SU-DHL-6 (cell line): ENCODE measurements around the gene BOD1.

Experiments
- H2AFZ ChIP-seq: fragments of 200-600 bp; sonication (generic); 2 replicates; pipeline ENCODE4 v1.6.1; 2014; ENCODE audit warnings: low read depth, mild to moderate bottlenecking, moderate library complexity, mixed read lengths, antibody characterized with exemption, low read length; ENCODE audit not compliant: severe bottlenecking
- H3F3A ChIP-seq: fragments of 200-600 bp; shearing (Covaris generic); 2 replicates; pipeline ENCODE4 v1.6.0; 2016; ENCODE audit warnings: antibody characterized with exemption, mild to moderate bottlenecking; ENCODE audit not compliant: insufficient read depth
- H3K27ac ChIP-seq: fragments of 200-600 bp; sonication (generic); 2 replicates; pipeline ENCODE4 v1.5.1; 2016; ENCODE audit warnings: low read depth, mild to moderate bottlenecking, low read length, moderate library complexity, mixed read lengths
- H3K27me3 ChIP-seq: fragments of 200-600 bp; sonication (generic), shearing (Covaris generic); 2 replicates; pipeline ENCODE4 v1.6.0; 2014; ENCODE audit warnings: mild to moderate bottlenecking, low read length
- H3K36me3 ChIP-seq: fragments of 200-600 bp; sonication (generic); 2 replicates; pipeline ENCODE4 v1.6.1; 2014; ENCODE audit warnings: mild to moderate bottlenecking, low read length, mixed read lengths
- H3K4me2 ChIP-seq: fragments of 300-600, 200-600 bp; shearing (Covaris generic), sonication (generic); 2 replicates; pipeline ENCODE4 v1.6.0; 2014; ENCODE audit warnings: low read length, low read depth, mild to moderate bottlenecking; ENCODE audit not compliant: poor library complexity, severe bottlenecking
- H3K4me3 ChIP-seq: fragments of 200-600 bp; sonication (generic); 2 replicates; pipeline ENCODE4 v1.5.1; 2014; ENCODE audit warnings: antibody characterized with exemption, low read length, mild to moderate bottlenecking, mixed read lengths; ENCODE audit not compliant: insufficient read depth, poor library complexity, severe bottlenecking
- H3K79me2 ChIP-seq: fragments of 200-600 bp; sonication (generic); 2 replicates; pipeline ENCODE4 v1.6.1; 2014; ENCODE audit warnings: mild to moderate bottlenecking, low read length, moderate library complexity; ENCODE audit not compliant: insufficient read depth
- H3K9ac ChIP-seq: fragments of 200-600 bp; sonication (generic); 2 replicates; pipeline ENCODE4 v1.7.0; 2014; ENCODE audit warnings: mild to moderate bottlenecking, low read length
- H3K9me2 ChIP-seq: fragments of 200-600 bp; sonication (generic); replicated peaks from 2 replicates; pipeline ENCODE4 v1.6.1; 2014; ENCODE audit warnings: low read length; ENCODE audit not compliant: insufficient read depth
- H3K9me3 ChIP-seq: fragments of 200-600 bp; sonication (generic); 2 replicates; pipeline ENCODE4 v1.6.1; 2014; ENCODE audit warnings: low read length, mixed read lengths; ENCODE audit not compliant: insufficient read depth
- H4K20me1 ChIP-seq: fragments of 200-600 bp; sonication (generic); 2 replicates; pipeline ENCODE4 v1.6.1; 2014; ENCODE audit warnings: low read depth, mild to moderate bottlenecking, antibody characterized with exemption, low read length, moderate library complexity, mixed read lengths
- CTCF ChIP-seq: fragments of 200-600 bp; sonication (generic); IDR thresholded peaks from one replicate; pipeline ENCODE4 v1.5.1; 2017; ENCODE audit warnings: antibody characterized with exemption, mild to moderate bottlenecking, low read length, moderate library complexity; ENCODE audit not compliant: insufficient read depth, poor library complexity, severe bottlenecking
- EZH2phosphoT487 ChIP-seq: fragments of 200-600 bp; sonication (generic), shearing (Covaris generic); conservative IDR thresholded peaks from 2 replicates; pipeline ENCODE4 v1.6.1; 2018; ENCODE audit warnings: mild to moderate bottlenecking, antibody characterized with exemption, low read length, moderate library complexity, mixed read lengths

Gene BOD1

GRCh38 chr5:173662581-173663351 is 46.3 kb upstream of the BOD1 start:
- Histone ChIP-seq H3K79me2 (no peaks in the 10 kb centered on the region), H3K27ac (no peak overlapping the region), H3K4me2 (no peak overlapping the region), H3K36me3 (no peaks in the 10 kb centered on the region), H3K9me3 (no peaks in the 10 kb centered on the region), H3K9me2 (no peaks in the 10 kb centered on the region), H3F3A (no peaks in the 10 kb centered on the region), H3K27me3 (no peaks in the 10 kb centered on the region), H3K4me3 (no peak overlapping the region), H2AFZ (no peak overlapping the region), H4K20me1 (no peaks in the 10 kb centered on the region), H3K9ac (no peak overlapping the region)
- no peak for TF ChIP-seq CTCF
- no peak for TF ChIP-seq EZH2phosphoT487

GRCh38 chr5:173660481-173661280 is 44.2 kb upstream of the BOD1 start:
- H3K36me3 ChIP-seq: no peaks in the 10 kb centered on the region
- H3K9me3 ChIP-seq: no peaks in the 10 kb centered on the region
- no peak overlapping the region for H3K4me2 ChIP-seq
- no peak overlapping the region for H3K4me3 ChIP-seq
- H3K9ac ChIP-seq: no peak overlapping the region
- H3K27ac ChIP-seq: no peak overlapping the region
- H4K20me1 ChIP-seq: no peaks in the 10 kb centered on the region
- H2AFZ ChIP-seq: no peak overlapping the region
- H3K79me2 ChIP-seq: no peaks in the 10 kb centered on the region
- TF ChIP-seq CTCF (no peak), EZH2phosphoT487 (no peak)
- no peaks in the 10 kb centered on the region for H3K9me2 ChIP-seq
- no peaks in the 10 kb centered on the region for H3F3A ChIP-seq
- H3K27me3 ChIP-seq: no peaks in the 10 kb centered on the region

GRCh38 chr5:173659423-173659822 is 43.0 kb upstream of the BOD1 start:
- Histone ChIP-seq H3K9me3 (0 out of 2 replicates have a peak, but pooled peaks cover 4% of the 10 kb centered on the region), H3K27ac (no peak overlapping the region)

More at GRCh38 chr5:173659423-173659822, 43.0 kb upstream of the BOD1 start:
- Histone ChIP-seq H3K79me2 (no peaks in the 10 kb centered on the region), H4K20me1 (no peaks in the 10 kb centered on the region), H2AFZ (no peak overlapping the region), H3K9ac (no peak overlapping the region), H3F3A (no peaks in the 10 kb centered on the region), H3K27me3 (no peaks in the 10 kb centered on the region), H3K9me2 (no peaks in the 10 kb centered on the region), H3K4me3 (no peak overlapping the region), H3K4me2 (no peak overlapping the region), H3K36me3 (no peaks in the 10 kb centered on the region)
- TF ChIP-seq CTCF (no peak), EZH2phosphoT487 (no peak)
